ENCODE measurements around the gene AKT3. TPM values are rescaled to one million over a fixed set of nuclear protein-coding genes. Genes with fewer than 3 reads are reported as not detected.

The AKT3 gene
- total and polyA plus RNA-seq, 2 of the 8 experiments (the other 6 are each of a cell fraction or from before 2014, with no cell fraction given), result 6.0 to 36.4 TPM

- no peak overlapping the region for H3K56ac ChIP-seq (replicated peaks; ENCODE audit: insufficient read length, low read depth, low read length)
- no peaks in the 10 kb centered on the region for H3K79me1 ChIP-seq (ENCODE audit: low read depth, low read length)
- no peak overlapping the region for H3K4me2 ChIP-seq (ENCODE audit: insufficient read depth in 1 of 2, low read depth in 2 of 2, low read length in 2 of 2)
- H3K14ac ChIP-seq (ENCODE audit: insufficient read length), result no peak overlapping the region
- H3K27me3 ChIP-seq (replicated peaks in 1 of 4; ENCODE audit: control insufficient read depth in 3 of 4, extremely low read depth in 1 of 4, insufficient read depth in 3 of 4, low read length in 3 of 4), result no peaks in the 10 kb centered on the region
- DNase-seq (ENCODE audit: low read depth in 1 of 2, low spot score in 2 of 2) (no peak), FAIRE-seq (peak; percentile 32)
- H3K4me3 ChIP-seq (ENCODE audit: extremely low read depth in 1 of 4, insufficient read depth in 2 of 4, low read depth in 3 of 4, low read length in 4 of 4), result no peak overlapping the region
- H2AFZ ChIP-seq (ENCODE audit: low read length), result no peak overlapping the region
- peaks cover 0 to 8% (median 4%) of the 10 kb centered on the region in 4 experiments; a peak in 2 of 7 replicates for H3K4me1 ChIP-seq (replicated peaks in 1 of 4; ENCODE audit: control insufficient read depth in 3 of 4, insufficient read depth in 4 of 4, low read length in 3 of 4)
- no peak overlapping the region for H3K4ac ChIP-seq (replicated peaks; ENCODE audit: insufficient read length, low read depth, low read length)
- no peaks in the 10 kb centered on the region for H3K36me3 ChIP-seq (ENCODE audit: control insufficient read depth in 2 of 4, insufficient read depth in 4 of 4, low read length in 3 of 4)
- no peaks in the 10 kb centered on the region for H3K9me3 ChIP-seq (ENCODE audit: insufficient read depth in 2 of 2, low read depth in 1 of 2, low read length in 1 of 2)
- H4K20me1 ChIP-seq (replicated peaks in 1 of 2; ENCODE audit: control insufficient read depth in 1 of 2, insufficient read depth in 2 of 2, low read length in 2 of 2), result no peaks in the 10 kb centered on the region
- no peak overlapping the region for H4K5ac ChIP-seq (ENCODE audit: insufficient read length, low read depth, low read length)
- H4K91ac ChIP-seq (replicated peaks; ENCODE audit: insufficient read length, low read length), result no peak overlapping the region
- no peaks in the 10 kb centered on the region for H3K23me2 ChIP-seq (ENCODE audit: low read depth, low read length)
- H2BK5ac ChIP-seq (ENCODE audit: low read depth, low read length), result no peak overlapping the region
- ChIA-PET POLR2A (ENCODE audit: partially characterized antibody) (no interaction called here), CTCF (ENCODE audit: partially characterized antibody) (interaction anchor here (0.6 to 4.1 kb wide), 8 partner anchors 9 to 237 kb away, joined by 3 to 20 read pairs (median 4); no protein-coding TSS in a partner anchor)
- H2BK20ac ChIP-seq (ENCODE audit: low read length), result no peak overlapping the region
- H3K18ac ChIP-seq (ENCODE audit: extremely low read depth, low read length), result no peak overlapping the region
- H2BK15ac ChIP-seq (ENCODE audit: low read length), result no peak overlapping the region
- no peaks in the 10 kb centered on the region for H3K79me2 ChIP-seq (ENCODE audit: control insufficient read depth in 1 of 2, insufficient read depth in 2 of 2, low read length in 2 of 2)
- H2AK5ac ChIP-seq (ENCODE audit: low read depth, low read length), result no peak overlapping the region
- no peak overlapping the region for H2BK12ac ChIP-seq (ENCODE audit: low read depth, low read length)
- peak in 1 of 3 experiments; percentile 36; a peak in 1 of 4 replicates for TF ChIP-seq CTCF (IDR thresholded peaks at IDR 0.05; ENCODE audit: control extremely low read depth in 1 of 3, insufficient read depth in 1 of 3, low read depth in 1 of 3, low read length in 3 of 3)
- TF ChIP-seq RBBP5 (IDR thresholded peaks at IDR 0.05; ENCODE audit: borderline replicate concordance, low read depth, low read length), result no peak
- no peak for TF ChIP-seq RXRA (IDR thresholded peaks at IDR 0.05; ENCODE audit: insufficient read depth, low read depth, low read length)
- H3K27ac ChIP-seq (ENCODE audit: low read depth, low read length), result no peak overlapping the region
- H4K8ac ChIP-seq (ENCODE audit: extremely low read depth, insufficient read depth, low read length), result no peak overlapping the region
- H3K23ac ChIP-seq (ENCODE audit: insufficient read length), result no peak overlapping the region
- no peak overlapping the region for H2BK120ac ChIP-seq (replicated peaks; ENCODE audit: low read depth, low read length)
- H3K9ac ChIP-seq (replicated peaks in 1 of 4; ENCODE audit: extremely low read depth in 1 of 4, low read depth in 3 of 4, low read length in 3 of 4), result no peak overlapping the region
- WGBS, 2 experiments (ENCODE audit: extremely low coverage in 1 of 2, insufficient coverage in 1 of 2, insufficient read length in 1 of 2, insufficient replicate concordance in 2 of 2, low coverage in 1 of 2, low lambda C conversion rate in 2 of 2, missing lambda C conversion rate in 1 of 2), result 67% methylated on average over 5 of the region's 5 CpGs; no CpG with 5 or more reads in 1 of the 2 experiments
These were observed 137.1 kb downstream of the AKT3 start for GRCh38 chr1:243712941-243713340.

All from H1 (cell line).